ENCODE results near the gene FHIT.

FHIT gene

GRCh38 chr3:59764171-59764570, 1487.1 kb downstream of the FHIT start:
- DNase-seq (ENCODE audit: low spot score) = no peak

GRCh38 chr3:59762941-59763340, 1488.3 kb downstream of the FHIT start:
- no peak for DNase-seq (ENCODE audit: low spot score)

DNA sequence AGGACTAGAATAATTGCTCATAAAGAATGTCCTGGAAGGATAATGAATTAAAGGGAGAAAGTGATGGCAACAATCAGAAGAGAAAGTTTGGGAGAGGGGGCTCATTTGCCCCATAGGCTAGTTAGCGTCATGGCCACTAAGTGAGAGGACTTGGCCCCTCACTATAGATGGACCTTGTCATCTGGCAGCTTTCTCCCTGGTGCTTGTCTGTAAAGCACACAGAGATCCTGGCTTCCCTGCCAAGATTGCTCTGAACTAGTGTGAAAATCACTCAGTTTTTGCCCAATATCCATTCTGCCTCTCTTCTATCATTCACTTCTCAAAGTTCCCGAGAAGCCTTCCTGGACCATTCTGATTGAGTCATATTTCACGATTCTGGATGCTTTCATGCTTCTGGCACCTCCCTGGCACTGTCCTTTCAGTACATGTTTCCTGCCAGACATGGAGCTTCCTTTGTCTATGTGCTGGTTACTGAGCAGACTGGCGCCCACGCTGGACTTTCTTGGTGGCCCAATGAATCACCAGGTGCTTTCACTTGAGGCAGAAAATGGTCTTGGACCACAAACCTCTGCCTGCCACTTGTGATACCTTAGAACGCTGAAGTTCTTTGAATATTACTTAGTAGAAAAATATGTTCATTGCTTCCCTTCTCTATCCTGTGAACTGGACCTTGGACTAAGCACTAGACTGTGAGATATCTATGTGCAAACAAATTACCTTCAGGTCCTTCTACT, 1491.8 kb downstream of the FHIT start:
- no peak for DNase-seq (ENCODE audit: low spot score)

DNA sequence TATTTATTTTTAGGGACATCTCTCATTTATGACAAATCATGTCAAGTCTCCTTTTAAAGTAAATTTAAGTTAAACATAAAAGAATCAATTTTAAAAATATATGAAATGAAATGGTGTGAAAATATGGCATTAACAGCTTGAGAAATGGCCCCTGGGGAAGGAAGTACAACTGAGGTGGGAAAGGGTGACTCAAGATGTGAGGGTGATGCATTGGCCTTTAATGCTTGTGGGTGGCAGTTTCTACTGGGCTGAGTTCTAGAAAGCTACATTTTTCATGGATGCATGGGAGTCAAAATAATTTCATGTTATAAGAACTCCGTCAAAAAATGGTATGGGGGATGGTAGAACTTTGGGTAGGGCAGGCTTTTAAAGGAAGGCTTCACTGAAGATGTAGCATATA, 1492.6 kb downstream of the FHIT start:
- no peak for DNase-seq (ENCODE audit: low spot score)

GRCh38 chr3:59756934-59757333, 1494.3 kb downstream of the FHIT start:
- DNase-seq (ENCODE audit: low spot score) = no peak

- no peak for DNase-seq (ENCODE audit: low spot score)
These were observed 1496.7 kb downstream of the FHIT start for GRCh38 chr3:59754456-59755129.

DNA sequence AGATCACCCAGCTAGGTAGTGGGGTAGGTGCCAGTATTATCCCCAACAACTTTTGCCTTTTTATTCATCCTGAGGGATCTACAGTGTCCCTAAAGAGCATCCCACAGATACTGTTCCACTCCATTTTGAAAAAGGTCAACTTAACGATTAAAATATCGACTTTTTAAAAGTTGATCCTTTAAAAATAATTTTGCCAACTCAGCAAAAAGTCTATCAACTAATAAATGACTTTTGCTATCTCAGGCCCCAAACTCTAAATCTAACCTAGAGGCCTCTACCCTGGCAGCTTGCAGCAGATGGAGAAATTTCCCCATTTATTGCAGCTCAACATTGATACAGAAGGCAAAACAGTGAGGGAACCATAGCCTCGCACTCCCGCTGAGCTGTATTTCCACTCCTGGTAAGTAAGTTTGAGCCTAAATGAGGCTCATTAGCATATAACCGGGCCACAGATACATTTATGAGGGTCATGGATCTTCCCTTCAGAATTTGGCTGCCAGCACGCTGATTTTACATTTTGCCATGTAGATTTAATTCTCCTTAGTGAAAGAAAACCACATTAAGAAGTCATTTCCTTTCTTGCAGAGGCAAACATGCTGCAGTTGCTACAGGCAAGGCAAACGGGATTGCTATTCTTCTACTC, 1497.3 kb downstream of the FHIT start:
- DNase-seq (ENCODE audit: low spot score) = no peak

GRCh38 chr3:59752925-59753324, 1498.3 kb downstream of the FHIT start:
- no peak for DNase-seq (ENCODE audit: low spot score)

- DNase-seq (ENCODE audit: low spot score) = no peak
These were observed 1499.6 kb downstream of the FHIT start for GRCh38 chr3:59751606-59752005.

DNA sequence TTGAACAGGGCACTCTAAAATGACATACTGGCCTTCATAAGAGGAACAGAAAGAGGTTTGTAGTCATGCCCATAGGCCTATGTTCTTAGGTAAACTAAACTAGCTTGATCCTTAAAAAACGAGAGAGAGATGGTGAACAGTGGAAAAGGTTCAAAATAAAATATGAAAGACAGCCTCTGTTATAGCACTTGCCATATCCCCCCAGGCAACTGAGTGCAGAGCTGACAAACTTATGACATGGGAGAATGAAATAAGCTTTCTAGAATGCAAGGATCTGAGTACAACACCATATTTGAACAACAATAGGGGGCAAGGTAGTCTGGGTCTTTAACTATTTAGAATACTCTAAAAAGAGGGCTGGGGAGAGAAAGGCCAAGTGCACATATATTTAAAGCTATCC, 1500.9 kb downstream of the FHIT start:
- DNase-seq (ENCODE audit: low spot score) = no peak

GRCh38 chr3:59749291-59749690, 1502.0 kb downstream of the FHIT start:
- DNase-seq (ENCODE audit: low spot score) = no peak

DNA sequence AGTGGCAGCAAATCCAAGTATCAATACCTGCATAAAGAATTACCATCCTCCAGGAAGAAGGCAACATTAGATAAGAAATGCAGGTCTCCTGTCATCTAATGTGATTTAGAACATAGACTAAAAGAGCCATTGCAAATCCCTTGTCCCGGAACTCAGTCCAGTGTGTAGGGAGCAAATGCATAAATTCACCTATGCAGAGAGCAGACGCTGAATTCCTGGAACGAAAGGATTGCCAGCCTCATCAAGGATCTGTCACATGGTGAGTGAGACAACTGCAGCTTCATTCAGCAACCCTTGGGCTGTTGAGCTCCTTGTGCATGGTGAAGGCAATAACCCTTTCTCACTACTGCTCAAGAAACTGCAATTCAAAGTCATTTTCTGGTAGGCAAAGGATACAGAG, 1504.7 kb downstream of the FHIT start:
- DNase-seq (ENCODE audit: low spot score) = no peak

- DNase-seq (ENCODE audit: low spot score) = no peak
These were observed 1514.0 kb downstream of the FHIT start for GRCh38 chr3:59737241-59737640.

GRCh38 chr3:59734061-59734460, 1517.2 kb downstream of the FHIT start:
- no peak for DNase-seq (ENCODE audit: low spot score)

DNA sequence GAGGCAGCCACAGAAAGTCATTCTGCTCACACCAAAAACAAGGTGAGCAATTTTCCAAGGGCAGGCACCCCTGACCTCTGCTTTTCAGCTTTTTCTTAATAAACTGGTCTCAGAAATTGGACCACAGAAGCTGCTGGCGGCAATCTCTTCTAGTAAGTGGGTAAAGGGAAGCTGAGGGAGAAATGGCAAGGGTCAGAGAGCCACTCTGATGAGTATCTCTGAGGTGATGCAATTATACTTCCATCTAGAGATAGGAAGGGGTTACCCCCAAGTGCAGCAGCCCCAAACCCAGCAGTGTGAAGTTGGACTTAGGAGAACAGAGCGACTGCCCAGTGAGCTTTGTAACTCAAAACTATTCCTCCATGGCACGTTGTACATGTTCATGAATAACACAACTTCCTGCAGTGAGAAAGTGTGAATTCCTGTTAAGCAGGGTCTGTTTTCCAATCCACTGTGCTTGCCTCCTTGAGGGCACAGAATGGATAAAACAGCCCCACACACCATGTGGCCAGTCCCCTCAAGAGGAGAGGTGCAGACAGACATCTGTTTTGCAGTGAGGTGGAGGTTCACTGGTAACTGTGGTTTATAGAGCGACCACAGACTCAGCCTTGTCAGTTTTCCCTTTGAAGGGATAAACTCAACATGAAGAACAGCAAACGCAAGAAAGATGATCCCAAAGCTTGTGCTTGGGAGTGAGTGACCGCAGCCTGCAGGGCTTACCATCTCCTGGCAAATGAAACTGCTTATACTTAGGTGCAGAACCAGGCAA, 1518.0 kb downstream of the FHIT start:
- no peak for DNase-seq (ENCODE audit: low spot score)

GRCh38 chr3:59731943-59732342, 1519.3 kb downstream of the FHIT start:
- DNase-seq (ENCODE audit: low spot score) = no peak

DNA sequence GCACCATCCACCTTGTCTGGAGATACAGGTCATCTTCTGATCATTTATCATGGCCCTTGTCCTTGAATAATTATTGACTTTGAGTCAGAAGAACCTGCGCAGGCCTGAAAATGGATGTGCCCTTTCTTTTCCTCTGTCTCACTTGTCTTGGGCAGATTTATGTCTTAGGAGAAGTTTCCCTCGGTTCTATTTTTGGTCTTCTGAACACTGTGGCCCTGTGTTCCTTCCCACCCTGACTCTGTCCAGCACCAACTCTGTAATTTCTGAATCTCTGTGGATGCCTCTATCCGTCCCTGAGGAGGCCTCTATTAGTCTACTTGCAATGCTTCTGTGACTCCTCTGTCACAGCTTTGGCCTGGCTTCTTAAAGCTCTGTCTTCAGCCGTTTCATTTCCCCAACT, 1520.7 kb downstream of the FHIT start:
- no peak for DNase-seq (ENCODE audit: low spot score)

DNA sequence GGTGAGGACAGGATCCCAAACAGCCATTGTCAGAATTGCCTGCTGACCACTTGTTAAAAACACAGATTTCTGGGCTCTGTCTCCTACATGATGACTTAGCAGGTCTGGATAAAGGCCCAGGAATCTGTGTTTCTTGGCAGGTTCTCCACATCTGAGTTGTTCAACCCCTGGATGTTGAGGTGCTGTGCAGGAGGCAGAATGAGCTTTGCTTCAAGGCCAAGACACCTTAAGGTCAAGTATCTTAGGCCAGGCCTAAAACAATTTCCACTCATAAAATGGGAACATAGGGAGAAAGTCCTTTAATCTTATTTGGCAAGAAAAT, 1522.7 kb downstream of the FHIT start:
- no peak for DNase-seq (ENCODE audit: low spot score)

DNA sequence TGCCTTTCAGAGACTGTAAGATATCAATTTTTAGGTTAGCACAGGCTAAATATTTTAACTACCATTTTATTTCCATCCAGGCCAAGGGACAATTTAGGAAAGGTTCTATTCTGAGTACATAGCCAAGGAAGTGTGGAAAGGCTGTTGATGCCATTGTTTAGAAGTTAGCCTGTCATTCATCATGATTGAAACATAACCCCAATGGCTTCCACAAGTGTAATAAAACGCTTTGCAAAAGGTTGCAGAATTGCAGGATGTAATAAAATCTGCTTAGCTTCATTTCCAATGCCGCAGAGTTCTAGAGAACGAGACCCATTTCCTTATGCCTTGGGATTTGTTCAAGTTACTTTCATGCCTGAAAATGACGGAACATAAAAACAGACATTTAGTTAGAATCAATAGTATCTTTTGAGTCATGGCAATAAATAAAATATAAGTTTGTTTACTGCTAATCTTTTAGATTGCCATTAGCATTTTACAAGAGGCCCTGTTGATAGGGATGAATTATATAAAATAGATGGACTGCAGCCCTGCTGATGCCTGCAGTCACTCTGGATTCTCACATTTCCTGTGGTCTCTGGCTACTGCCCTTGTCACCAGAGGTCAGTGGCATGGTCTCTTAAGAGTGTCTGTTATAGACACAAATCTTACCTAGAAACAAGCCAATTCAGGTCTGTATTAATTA, 1523.2 kb downstream of the FHIT start:
- no peak for DNase-seq (ENCODE audit: low spot score)

- no peak for DNase-seq (ENCODE audit: low spot score)
These were observed 1525.0 kb downstream of the FHIT start for GRCh38 chr3:59726279-59726678.

DNA sequence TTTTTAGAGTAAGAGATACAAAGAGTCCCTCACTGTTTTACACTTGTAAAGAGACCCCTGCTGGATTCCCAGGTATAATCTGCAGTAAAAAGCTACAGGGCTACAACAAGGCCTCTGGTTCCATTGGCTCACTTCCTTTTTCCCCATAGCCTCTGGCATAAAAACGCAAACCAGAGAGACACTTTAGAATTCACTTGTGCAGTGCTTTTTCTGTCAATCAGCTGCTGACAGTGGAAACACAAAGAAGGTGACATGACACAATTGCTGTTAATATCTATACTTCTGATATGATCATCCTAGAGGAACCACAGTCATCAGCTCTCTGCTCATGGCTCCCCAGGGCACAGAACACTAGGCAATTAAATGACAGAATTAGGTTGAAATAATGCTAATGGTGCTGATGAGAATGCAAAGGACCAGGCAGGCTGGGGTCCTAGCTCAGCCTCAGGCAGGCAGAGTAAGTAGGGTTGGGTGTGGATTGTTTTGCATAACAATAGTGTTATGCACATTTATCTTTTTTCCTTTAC, 1533.5 kb downstream of the FHIT start:
- DNase-seq (ENCODE audit: low spot score) = no peak

GRCh38 chr3:59714066-59714465, 1537.2 kb downstream of the FHIT start:
- no peak for DNase-seq (ENCODE audit: low spot score)

Measured in CD4-positive, alpha-beta T cell treated with Interleukin-2 at 100 ng/mL for 4 hours (primary cell).